IPS DF 19.7 (cell line): ENCODE data around the gene TEAD1.

Source experiments
- DNase-seq: peaks from one replicate; pipeline ENCODE4 v3.0.0-alpha.2; 2013; ENCODE audit warnings: low read depth, low spot score

Gene TEAD1

GRCh38 chr11:12986194-12986898 lies 312.1 kb downstream of the TEAD1 start:
- no peak for DNase-seq

GRCh38 chr11:12989428-12990161 lies 315.4 kb downstream of the TEAD1 start:
- no peak for DNase-seq

- no peak for DNase-seq
Observed at GRCh38 chr11:12990162-12990480, 315.9 kb downstream of the TEAD1 start.

GRCh38 chr11:12991426-12991825 lies 317.2 kb downstream of the TEAD1 start:
- no peak for DNase-seq

GRCh38 chr11:12993626-12994025 lies 319.4 kb downstream of the TEAD1 start:
- DNase-seq, result no peak
